GM12891 (cell line): ENCODE data around the gene GLDC.

Experiments used
- PAX5 ChIP-seq: IDR thresholded peaks from 2 replicates; pipeline ENCODE4 v1.6.1; 2011; ENCODE audit warnings: low read length, moderate library complexity, mild to moderate bottlenecking; ENCODE audit not compliant: insufficient read depth, severe bottlenecking
- POLR2A ChIP-seq: IDR thresholded peaks from 2 replicates; pipeline ENCODE4 v1.6.1; 2011; ENCODE audit warnings: low read depth, low read length, control low read depth
- POLR2AphosphoS5 ChIP-seq: IDR thresholded peaks from 2 replicates; pipeline ENCODE4 v1.6.1; 2011; ENCODE audit warnings: low read depth, low read length, control low read depth
- POU2F2 ChIP-seq: IDR thresholded peaks from 2 replicates; pipeline ENCODE4 v1.6.1; 2011; ENCODE audit warnings: low read depth, mild to moderate bottlenecking, control low read depth, low read length, moderate library complexity
- SPI1 ChIP-seq: IDR thresholded peaks from 2 replicates; pipeline ENCODE4 v1.6.1; 2011; ENCODE audit warnings: low read depth, low read length, control low read depth
- TAF1 ChIP-seq: IDR thresholded peaks from 2 replicates; pipeline ENCODE4 v1.6.1; 2011; ENCODE audit warnings: low read depth, low read length, control low read depth

GRCh38 chr9:6669881-6670280 lies 24.4 kb upstream of the GLDC start:
- TF ChIP-seq POLR2A = no peak
- TF ChIP-seq POLR2AphosphoS5 = no peak
- TF ChIP-seq TAF1 = no peak
- TF ChIP-seq SPI1 = no peak
- no peak for TF ChIP-seq POU2F2
- TF ChIP-seq PAX5 = no peak
